GM21423 (cell line): ENCODE measurements around the gene MYOF.
"Not testable (repeated sequence)": the region's sequence is repeated elsewhere in the genome, so short reads cannot be mapped to it uniquely, and the experiment has no call there.

Source experiments
- ATAC-seq: cut with Tn5 transposase; IDR thresholded peaks from one replicate; pipeline ENCODE4 v1.9.1; 2021; ENCODE audit warnings: mild to moderate bottlenecking, moderate library complexity; ENCODE audit not compliant: unreplicated experiment

The MYOF gene

DNA sequence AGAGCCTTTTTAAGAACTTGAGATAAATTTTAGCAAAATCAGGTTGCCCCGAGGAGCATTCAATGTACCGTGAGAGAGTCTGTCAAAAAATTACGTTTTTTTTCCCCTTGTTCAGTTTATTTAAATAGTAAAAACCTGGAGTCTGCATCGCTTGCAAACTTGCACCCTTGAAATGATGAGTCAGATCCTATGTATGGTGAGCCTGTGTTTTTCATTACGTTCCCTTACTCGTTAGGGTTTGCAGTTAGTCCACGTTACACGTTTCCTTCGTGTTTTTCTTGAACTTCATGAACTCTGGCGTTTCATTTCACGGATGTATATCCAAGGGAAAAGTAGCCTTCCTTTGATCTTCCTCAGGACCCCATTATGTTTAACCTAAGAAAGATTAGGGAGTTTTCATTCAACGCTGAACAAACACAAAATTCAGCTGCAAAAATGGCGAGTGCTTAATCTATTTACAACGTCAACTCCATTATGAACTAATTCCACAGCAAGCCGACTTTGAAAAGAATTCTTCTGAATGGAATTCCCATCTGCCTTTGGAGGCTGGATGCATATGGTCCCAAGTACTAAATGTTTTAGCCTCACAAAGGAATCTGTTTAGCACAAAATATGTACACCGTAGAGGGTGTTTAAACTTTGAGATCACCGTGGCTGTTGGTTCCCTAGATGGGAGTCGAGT, 182.4 kb downstream of the MYOF start:
- no peak for ATAC-seq

DNA sequence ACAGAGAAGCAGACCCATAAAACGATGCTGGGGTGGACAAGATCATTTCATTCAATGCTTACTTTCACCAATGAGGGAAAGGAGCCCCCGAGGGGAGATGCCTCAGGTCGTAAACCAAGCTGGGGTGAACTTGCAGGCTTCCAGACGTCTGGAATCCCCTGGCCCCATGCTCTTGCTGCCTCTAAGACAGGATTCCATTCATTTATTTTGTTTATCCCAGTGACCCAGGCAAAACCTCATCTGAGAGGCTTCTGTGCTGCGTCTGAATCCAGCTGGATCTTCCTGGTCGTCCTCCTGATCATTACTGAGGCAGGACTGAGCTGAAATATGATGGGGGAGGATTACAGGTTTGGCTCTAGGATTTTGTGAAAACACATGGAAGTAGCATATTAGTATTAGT, 182.9 kb downstream of the MYOF start:
- ATAC-seq: no peak

DNA sequence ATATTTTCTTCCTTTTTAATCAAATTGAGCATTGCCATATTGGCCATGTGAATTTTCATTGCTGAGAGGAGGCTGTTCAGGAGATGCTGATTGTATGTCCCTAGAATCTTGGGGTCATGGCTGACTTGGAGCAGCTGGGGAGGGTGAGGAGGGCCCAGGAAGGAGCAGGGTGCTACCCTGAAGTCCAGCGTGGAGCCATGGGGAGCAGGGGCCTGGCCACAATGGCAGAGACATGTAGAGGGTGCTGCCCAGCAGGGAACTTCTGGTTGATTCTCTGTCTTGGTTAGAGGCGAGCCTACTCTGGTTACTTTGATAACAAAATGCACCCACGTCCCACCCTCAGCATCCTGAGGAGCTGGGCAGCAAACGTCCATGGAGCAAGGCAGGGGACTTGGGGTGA, 186.0 kb downstream of the MYOF start:
- no peak for ATAC-seq

DNA sequence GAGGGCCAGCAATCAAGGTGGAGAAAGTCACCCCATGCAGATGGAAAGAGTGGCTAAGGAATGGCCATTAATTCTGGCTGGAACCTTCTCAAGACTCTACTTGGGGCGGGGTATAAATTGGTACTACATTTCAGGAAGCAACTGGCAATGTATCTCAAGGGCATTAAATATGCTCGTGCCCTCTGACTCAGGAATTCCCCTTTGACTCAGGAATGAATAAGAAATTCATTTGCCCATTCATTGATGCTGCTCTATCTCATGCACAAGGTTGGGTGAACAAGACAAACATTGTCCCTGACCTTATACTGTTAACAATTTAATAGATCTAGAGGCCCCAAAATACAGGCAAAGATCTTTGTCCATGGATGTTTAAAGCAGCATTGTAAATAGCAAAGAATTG, 188.1 kb downstream of the MYOF start:
- ATAC-seq: no peak

DNA sequence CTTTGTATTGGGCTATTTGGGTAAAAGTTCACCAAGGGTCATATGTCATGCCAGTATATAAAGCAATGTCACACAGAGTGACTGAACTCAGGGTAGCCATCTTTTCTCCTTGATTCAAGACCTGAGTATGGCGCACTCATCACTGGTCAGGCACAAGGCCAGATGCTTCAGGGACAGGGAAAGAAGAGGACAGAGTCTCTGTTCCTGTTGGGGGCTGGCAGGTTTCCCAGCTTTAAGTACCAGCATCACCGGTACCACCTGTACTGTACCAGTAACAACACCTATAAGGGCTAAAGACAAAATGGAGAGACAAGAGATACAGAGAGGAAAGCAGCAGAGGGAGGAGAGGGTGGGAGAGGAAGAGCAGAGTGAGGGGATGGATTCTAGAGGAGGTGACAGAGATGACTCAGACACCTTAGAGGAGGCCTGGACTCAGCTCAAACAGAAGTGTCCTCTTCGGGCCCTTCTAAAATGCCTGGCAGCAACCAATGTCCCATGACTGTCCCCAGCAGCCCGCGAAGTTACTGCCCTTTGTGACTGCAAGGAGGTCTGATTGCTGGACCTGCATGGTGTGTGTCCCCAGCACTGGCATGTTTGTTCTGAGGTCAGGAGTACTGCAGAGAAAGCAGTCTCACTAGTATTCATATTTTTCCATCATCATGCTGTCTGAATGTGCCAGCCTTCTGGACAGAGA, 191.3 kb downstream of the MYOF start:
- ATAC-seq: no peak

DNA sequence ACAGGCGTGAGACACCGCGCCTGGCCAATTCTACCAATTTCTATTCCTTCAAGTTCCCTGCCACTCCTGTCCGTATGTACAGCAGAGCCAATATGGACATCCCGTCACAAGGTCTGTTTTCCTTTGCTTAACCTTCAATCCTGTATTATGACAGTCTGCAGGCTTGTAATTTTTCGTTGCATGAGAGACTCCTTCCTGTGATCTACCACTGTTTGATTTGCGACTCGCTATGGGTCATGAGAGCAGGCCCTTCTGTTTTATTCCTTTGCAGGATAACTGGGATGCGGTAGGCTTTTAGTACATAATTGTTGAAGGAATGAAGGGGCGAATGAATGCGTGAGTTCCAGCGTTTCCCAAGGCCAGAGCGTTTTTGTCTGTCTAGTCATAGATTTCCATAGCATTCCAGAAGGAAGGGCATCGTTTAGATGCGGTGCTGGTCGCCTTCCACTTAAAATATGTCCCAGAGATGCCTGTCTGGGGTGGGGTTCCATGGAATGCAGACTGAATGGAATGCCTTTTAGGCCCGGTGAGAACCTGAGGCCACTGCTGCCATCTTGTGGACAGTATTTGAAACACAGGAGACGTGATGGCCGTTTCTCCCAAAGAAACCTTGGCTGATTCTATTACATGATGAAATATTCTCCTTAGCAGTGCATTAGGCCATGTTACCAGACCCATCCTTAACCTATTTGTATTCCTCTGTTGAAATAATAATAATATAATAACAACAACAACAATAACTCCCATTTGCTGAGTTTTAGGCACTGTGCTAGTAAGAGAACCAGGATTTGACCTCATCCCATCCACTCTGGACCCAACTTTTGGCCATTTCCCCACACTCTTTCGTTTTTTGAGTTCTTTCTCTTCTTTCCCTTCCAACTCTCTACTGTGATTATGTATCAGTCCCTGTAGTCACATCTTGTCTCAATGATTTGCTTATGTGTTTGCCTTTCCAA, 193.2 kb downstream of the MYOF start:
- no peak for ATAC-seq

DNA sequence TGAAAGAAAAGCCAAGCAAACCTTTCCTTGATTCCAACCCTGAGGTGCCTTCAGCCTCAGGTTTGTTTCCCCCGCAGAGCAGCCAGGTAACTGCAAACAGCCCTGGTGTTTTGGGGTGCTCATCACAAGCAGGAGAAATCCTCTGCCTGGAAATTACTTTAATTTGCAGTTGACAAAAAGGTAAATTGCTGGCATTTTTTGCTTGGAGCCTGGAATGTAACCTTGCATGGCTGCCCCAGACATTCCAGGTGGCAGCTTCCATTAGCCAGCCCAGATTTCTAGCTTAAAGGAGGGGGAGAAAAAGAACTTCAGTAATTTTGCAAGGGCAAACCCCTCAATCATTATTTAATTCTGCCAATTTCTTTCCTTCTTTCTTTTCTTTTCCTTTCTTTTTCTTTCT, 194.4 kb downstream of the MYOF start:
- ATAC-seq: no peak

DNA sequence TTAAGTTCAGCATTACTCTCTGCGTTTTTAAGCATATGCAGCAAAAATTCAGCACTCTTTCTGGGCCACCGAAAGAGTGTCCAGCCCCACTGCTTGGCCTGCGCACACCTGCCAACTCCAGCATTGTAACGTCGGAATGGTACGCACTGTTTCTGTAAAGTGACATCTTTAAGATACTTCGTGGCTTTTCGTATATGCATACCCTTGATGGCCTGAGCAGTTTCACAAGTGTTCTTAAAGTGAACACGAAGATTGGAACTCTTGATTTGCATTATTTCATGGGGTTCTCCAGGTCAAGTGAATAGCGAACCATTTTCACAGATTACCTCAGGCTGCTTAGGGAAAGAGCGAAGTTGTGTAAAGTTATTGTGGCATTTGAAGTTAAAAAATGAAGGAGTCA, 197.9 kb downstream of the MYOF start:
- not testable (repeated sequence) for ATAC-seq

DNA sequence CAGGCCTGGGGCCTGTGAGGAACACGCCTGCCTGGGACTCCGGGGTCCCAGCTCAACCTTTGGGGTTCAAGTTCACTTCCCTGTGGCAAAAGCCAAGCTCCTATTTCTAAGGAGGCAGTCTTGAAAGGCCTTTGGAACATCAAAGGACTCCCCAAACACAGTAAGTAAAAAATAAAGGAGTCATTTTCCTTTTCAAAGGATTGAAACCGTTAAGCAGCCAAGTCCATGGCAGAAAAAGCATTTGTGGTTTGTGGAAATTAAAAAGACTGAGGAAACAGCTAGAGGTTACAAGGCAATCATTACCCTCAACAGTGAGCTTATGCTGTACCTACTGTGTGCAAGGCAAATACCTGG, 200.8 kb downstream of the MYOF start:
- no peak for ATAC-seq

DNA sequence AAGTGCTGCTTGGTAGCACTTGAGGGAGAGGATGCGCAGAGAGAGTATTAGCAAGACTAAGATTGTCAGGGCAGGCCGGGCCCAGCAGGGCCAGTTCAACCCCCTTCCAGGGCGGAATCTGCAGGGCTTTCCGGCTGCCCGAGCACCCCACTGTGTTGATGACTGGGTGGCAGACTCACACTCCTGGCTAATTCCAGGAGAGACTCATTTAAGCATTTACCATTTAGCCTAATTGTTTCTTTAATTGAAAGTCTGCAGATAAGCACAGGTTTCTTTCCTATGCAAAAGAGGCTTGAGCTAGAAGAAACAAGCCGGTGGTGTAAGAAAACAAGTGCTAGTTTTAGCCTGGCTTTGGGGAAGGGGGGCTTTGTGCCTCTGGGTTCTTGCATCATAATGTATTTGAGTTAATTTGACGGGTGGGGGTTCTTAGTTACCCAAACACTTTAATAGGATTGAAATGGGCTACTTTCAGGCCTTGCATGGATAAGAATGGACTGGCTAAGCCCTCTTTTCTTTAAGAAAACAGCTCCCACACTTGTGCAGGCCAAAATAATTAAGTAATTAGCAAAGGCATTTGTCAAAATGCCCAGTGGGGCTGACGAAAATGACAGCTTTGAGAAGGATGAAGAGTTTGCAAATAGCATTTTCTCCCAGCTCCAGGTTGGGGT, 201.3 kb downstream of the MYOF start:
- no peak for ATAC-seq

DNA sequence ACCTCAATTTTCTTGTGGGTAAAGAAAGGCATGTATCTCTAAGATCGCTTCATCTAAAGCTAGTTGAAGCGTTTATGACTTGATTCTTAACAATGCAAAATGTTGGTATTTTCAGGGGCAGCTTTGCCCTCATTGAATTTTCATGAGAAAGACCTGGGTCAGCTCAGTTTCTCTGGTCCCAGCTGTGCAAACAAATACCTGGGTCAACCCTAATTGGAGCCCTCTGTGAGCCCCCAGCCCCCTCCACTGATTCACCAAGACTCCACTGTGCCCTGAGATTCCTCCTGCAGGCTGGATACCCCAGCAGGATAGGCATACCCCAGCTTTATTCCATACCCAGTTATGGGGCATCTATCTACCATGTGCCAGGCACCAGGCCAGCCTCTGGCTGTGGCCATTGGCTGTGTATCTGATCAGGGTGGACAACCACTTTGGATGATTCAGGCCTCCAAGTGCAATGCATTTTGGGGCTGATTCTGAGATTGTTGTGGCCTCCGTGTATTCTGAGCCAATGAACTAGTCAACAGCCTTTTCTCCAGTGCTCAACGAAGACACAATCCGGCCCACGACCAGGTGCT, 201.9 kb downstream of the MYOF start:
- no peak for ATAC-seq

DNA sequence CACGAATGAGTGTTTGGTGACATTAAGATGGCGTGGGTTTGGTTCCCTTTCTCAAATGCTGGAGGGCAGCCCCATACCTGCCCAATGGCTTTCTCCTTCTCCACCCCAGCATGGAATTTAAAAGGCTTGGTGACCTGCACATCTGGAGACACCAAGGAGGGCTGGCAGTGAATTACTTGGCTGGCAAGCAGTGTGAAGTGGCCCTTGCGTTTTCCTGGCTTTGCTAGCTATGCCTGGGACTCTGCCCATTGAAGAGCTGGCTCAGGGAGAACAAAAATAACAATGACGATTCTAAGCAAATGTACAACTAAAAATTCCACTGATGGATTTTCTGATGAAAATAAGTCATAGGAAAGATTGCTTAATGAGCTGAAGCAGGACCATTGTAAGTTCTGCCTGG, 204.8 kb downstream of the MYOF start:
- ATAC-seq: no peak

DNA sequence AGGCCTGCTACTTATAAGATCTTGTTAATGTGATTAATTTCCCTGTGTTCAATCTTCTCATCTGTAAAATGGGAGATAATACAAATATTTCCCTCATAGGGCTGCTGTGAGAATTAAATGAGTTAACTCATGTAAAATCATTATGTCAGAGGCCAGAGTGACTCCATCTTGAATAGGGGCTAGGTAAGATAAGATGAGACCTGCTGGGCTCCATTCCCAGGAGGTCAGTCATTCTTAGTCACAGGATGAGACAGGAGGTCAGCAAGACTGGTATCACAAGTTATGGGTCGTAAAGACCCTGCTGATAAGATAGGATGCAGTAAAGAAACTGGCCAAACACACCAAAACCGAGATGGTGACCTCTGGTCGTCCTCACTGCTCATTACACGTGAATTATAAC, 207.7 kb downstream of the MYOF start:
- no peak for ATAC-seq

DNA sequence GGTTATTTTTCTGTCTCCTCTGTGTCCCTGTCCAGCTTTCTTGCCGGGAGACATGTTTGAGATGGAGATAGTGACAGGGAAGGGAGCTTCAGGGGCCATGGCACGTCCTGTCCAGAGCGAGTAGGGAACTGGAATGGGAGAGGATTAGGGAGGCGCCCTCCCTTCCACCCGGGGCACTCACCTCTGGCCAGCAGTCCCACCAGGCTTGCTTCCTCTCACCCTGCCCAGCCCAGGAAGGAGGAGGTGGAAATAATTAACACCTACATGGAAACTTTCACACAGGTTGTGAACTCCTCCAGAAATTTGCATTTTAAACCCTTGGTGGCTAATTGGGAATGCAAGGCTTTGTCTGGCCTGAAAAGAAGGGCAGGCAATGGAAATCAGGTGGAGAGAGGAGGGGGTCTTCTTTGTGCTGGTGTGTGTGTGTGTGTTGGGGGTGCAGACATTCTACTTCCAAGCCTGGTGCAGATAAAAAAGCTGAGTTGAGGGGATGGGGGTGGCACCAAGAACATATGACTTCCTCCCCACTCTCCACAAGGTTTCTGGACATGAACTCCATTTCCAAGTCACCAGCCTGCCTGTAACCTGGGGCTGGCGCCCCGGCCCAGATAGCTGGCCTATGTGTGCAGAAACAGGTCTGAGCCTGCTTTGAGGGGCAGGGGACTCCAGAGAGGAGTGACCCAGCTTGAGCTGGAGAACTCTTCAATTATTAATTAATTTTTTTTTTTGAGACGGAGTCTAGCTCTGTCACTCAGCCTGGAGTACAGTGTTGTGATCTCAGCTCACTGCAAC, 209.1 kb downstream of the MYOF start:
- ATAC-seq: no peak

DNA sequence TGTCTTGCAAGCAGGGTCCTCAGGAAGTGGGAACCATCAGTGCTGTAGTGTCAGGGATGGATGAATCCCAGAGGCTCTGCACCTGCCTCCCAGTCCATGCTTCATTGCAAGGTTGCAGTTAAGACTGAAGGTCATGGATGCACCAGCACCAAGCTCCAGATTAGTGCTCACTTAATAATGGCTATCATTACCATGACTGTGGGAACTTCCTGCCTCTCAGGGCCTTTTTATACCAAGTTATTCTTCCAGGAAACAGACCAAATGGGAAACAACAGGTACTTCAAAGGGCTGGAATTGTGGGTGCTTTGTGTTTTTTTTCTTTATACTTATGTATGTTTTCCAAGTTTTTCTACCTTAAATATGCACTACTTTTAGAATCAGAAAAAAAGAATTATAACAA, 210.8 kb downstream of the MYOF start:
- ATAC-seq: no peak

DNA sequence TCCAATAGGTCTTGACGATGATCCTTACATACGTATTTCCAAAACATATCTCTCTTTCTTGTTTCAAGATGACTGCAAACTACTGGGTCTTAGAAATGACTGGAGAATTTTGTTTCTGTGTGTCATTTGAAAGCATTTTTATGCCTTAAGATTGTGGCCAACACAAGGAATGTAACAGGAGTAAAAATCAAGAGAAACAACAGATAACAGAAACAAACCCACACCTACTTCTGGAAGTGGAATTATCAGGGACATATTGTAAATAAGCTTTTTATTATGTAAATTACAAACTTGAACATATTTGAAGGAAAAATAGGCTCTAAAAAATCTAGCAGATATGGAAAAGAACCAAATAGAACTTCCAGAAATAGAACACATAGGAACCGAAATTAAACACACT, 212.9 kb downstream of the MYOF start:
- ATAC-seq: no peak

DNA sequence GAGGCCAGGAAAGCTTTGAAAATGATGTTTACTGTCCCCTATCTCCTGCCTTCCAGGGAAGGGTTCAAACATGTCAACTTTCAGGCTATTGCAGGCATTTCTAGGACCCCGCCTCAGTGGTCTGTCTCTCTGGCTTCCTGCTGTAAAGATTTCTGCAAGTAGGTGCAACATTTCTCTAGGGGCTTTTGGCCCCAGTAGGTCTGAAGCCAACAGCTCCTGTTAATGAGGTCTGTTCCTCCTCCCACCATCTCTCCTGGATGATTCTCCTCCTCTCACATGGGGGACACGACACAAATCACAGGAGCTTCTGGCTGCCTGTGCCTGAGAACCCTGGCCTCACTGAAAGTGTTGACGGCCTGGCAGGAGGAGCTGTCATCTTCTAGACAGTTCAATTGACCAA, 214.1 kb downstream of the MYOF start:
- no peak for ATAC-seq

DNA sequence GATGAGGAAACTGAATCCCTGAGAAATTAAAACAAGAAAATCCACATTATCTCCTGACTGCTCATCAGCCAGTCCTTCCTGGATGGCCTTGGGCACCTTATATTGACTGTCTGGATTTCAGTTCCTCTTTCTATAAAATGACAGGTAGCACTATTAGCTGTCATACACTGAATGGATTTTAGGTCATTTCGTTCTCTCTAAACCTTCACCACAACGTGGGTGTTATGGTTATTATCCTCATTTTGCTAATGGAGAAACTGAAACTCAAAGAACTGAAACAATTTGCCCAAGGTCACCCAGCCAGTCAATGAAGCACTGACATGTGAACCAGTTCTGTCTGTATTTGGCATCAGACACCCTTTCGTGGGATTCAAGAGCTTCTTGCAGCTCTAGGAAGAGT, 214.6 kb downstream of the MYOF start:
- ATAC-seq: peak; percentile 97

DNA sequence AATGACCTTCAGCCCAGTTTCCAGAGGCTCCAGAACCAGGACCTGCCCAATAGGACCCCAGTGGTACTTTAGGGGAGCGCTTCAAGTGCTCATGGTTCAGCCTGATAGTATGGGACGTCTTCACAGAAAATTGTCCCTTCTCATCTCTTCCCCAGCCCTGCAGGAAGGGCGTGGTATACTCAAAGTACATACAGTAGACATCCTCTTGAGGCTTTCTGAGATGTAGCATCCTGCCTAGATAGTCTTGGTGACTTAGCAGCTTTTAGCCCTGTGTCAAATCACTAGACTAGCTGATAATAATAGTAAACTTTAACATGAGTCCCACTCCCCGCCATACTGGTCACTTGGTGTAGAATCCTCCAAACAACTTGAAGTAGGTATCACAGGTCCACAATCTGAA, 215.3 kb downstream of the MYOF start:
- no peak for ATAC-seq

DNA sequence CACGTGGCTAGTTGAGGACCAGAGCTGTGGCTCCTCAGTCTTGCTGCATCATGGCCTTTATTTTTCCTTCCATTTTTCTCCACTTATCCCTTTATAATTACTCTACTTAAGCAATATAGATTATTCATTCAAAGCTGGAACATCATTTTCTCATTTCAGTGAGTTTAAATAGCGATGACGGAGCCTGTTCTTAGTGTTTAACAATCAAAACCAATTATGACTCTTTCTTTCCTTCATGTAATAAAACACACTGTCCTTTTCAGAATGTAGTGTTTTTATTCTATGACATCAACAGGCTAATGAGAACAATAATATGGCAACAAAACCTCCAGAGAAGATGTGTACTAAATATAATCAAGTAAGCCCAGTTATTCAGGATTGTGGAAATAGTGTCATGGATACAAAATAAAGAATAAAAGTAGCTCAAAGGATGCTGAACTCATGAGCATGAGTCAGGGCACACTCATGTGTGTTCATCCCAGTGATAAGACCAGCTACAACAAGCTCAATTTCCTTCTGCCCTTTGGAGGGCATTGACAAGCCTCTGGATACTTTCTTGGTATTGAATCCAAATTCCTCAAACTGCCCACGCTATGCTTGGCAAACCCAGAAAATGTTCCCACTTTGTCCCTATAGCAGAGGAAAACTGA, 220.0 kb downstream of the MYOF start:
- ATAC-seq: no peak
